GM12878 (cell line): ENCODE results near the gene DENND6A. TPM values are rescaled to one million over a fixed set of nuclear protein-coding genes. Genes with fewer than 3 reads are reported as not detected.
A peak's percentile ranks its signal among the peaks of the same experiment; 100 is the strongest.

ENCODE experiments used
- ATAC-seq: fragments of 200-7000 bp; cut with Tn5 transposase; 3 replicates; pipeline ENCODE4 v1.9.1; 2020; ENCODE audit warnings: mild to moderate bottlenecking, moderate library complexity
- BruUV-seq: library from RNA; stranded (reverse); fragments of 400-500 nt; replicated peaks from 2 replicates; lab custom pipeline; 2021; lab: Mats Ljungman, UMichigan
- CTCF ChIA-PET: fragments of 300-600 bp; sonication (Branson Sonifier 250); formaldehyde crosslinking; extraction: SDS; loops from one replicate; lab custom pipeline; 2021; ENCODE audit warnings: inconsistent platforms; lab: Yijun Ruan, JAX
- POLR2A ChIA-PET: fragments of 350-600 bp; formaldehyde crosslinking; extraction: SDS; loops from one replicate; lab custom pipeline; 2021; ENCODE audit warnings: inconsistent platforms; lab: Charles Lee
- RAD21 ChIA-PET: fragments of 300-600 bp; sonication (Branson Sonifier 250); formaldehyde crosslinking; loops from one replicate; lab custom pipeline; 2023; ENCODE audit warnings: antibody characterized with exemption; ENCODE audit not compliant: unreplicated experiment; lab: Charles Lee
- SMC1A ChIA-PET: fragments of 300-600 bp; sonication (Branson Sonifier 250); formaldehyde crosslinking; loops from one replicate; lab custom pipeline; 2023; ENCODE audit not compliant: unreplicated experiment, uncharacterized antibody; lab: Charles Lee
- DNase-seq: peaks from one replicate; pipeline ENCODE4 v3.0.0-alpha.2; 2011; ENCODE audit warnings: low read depth, low spot score
- FAIRE-seq: peaks from 3 replicates; lab custom pipeline; 2011; peaks lifted over from hg19 to GRCh38; lab: Jason Lieb, UNC
- H2AFZ ChIP-seq: 2 replicates; pipeline ENCODE4 v1.6.0; 2011; ENCODE audit warnings: low read depth, low read length, control low read depth; ENCODE audit not compliant: control insufficient read depth
- H3K27ac ChIP-seq: 2 replicates; pipeline ENCODE4 v1.5.1; 2011; ENCODE audit warnings: control low read depth; ENCODE audit not compliant: control insufficient read depth, insufficient read depth
- H3K27me3 ChIP-seq, 2 experiments: replicated peaks in 1 of 2; 2 replicates each; pipeline versions ENCODE4 v1.6.0 to v1.6.1; 2011; ENCODE audit warnings: low read length in 1 of 2; ENCODE audit not compliant: control insufficient read depth in 2 of 2, insufficient read depth in 2 of 2
- H3K36me3 ChIP-seq, 2 experiments: 2 replicates each; pipeline ENCODE4 v1.5.1; 2011; ENCODE audit warnings: low read length in 1 of 2; ENCODE audit not compliant: control insufficient read depth in 2 of 2, insufficient read depth in 2 of 2
- H3K4me1 ChIP-seq: 2 replicates; pipeline ENCODE4 v1.6.1; 2011; ENCODE audit warnings: mild to moderate bottlenecking, low read length, moderate library complexity, mixed read lengths; ENCODE audit not compliant: control insufficient read depth, insufficient read depth
- H3K4me2 ChIP-seq: 2 replicates; pipeline ENCODE4 v1.6.0; 2011; ENCODE audit warnings: control low read depth; ENCODE audit not compliant: control insufficient read depth, insufficient read depth
- H3K4me3 ChIP-seq: fragments of 200-600 bp; sonication (generic); 2 replicates; pipeline ENCODE4 v1.5.1; 2016
- H3K79me2 ChIP-seq: 2 replicates; pipeline ENCODE4 v1.6.0; 2011; ENCODE audit warnings: low read length; ENCODE audit not compliant: control insufficient read depth, insufficient read depth
- H3K9ac ChIP-seq: 2 replicates; pipeline ENCODE4 v1.8.0; 2011; ENCODE audit warnings: low read length, control low read depth, mixed read lengths; ENCODE audit not compliant: control insufficient read depth, insufficient read depth
- H3K9me3 ChIP-seq: replicated peaks from 3 replicates; pipeline ENCODE4 v1.5.1; 2011; ENCODE audit warnings: mild to moderate bottlenecking, low read length; ENCODE audit not compliant: control insufficient read depth, insufficient read depth
- H4K20me1 ChIP-seq: 2 replicates; pipeline ENCODE4 v1.6.0; 2011; ENCODE audit not compliant: control insufficient read depth, insufficient read depth
- IKZF2 ChIP-seq, 2 experiments: fragments of 450-650 bp; IDR thresholded peaks; 2 replicates each; pipeline ENCODE4 v1.6.1; 2017; ENCODE audit warnings: mild to moderate bottlenecking in 2 of 2, moderate library complexity in 2 of 2
- LARP7 ChIP-seq: fragments of 450-650 bp; IDR thresholded peaks from 2 replicates; pipeline ENCODE4 v1.6.1; 2017; ENCODE audit warnings: mild to moderate bottlenecking
- MTA2 ChIP-seq: fragments of 450-650 bp; IDR thresholded peaks from 2 replicates; pipeline ENCODE4 v1.6.1; 2016; ENCODE audit warnings: low read depth, mild to moderate bottlenecking, moderate library complexity
- NR2C2 ChIP-seq: IDR thresholded peaks from 2 replicates; pipeline ENCODE4 v1.6.1; 2011; ENCODE audit warnings: borderline replicate concordance, low read depth; ENCODE audit not compliant: control insufficient read depth, insufficient read length
- WGBS: methylation state at CpG from one replicate; pipeline ENCODE4 v1.1.6; 2016; ENCODE audit warnings: low lambda C conversion rate; ENCODE audit not compliant: insufficient replicate concordance, insufficient coverage; ENCODE audit errors: missing lambda C conversion rate; 5-methylcytosine and 5-hydroxymethylcytosine counted together
- in situ Hi-C: fragments of 300-500 bp; cut with MboI; formaldehyde crosslinking; loops from 9 replicates; pipeline ENCODE4 v1.14.3; 2018; ENCODE audit warnings: mixed read lengths
- intact Hi-C: fragments of 100-400 bp; cut with micrococcal nuclease; formaldehyde crosslinking; loops from one replicate; pipeline ENCODE4 v1.14.2; 2022; ENCODE audit not compliant: unreplicated experiment
- polyA plus RNA-seq, 11 experiments: library from polyadenylated mRNA; depleted of rRNA in 4 of 11; unstranded in 6 of 11; stranded (reverse) in 5 of 11; fragments of >200 nt; fragmentation: Nextera tagmentation in 4 of 11; fragmentation: Illumina TruSeq in 1 of 11; extraction: Ambion mirVana in 4 of 11; extraction: Trizol in 1 of 11; gene quantifications; 1 replicate in 1 of 11; 2 replicates in 10 of 11; pipeline versions ENCODE4 v1.2.1 to v1.2.3, GENCODE V29; 2011 to 2016; ENCODE audit warnings: inconsistent platforms in 2 of 11, missing spikeins in 2 of 11, low read depth in 1 of 11
- total RNA-seq, 4 experiments: library from RNA; depleted of rRNA in 3 of 4; stranded (reverse); fragments of >200 nt in 3 of 4; fragmentation: Illumina TruSeq in 1 of 4; extraction: Trizol in 1 of 4; gene quantifications; 2 replicates each; pipeline versions ENCODE4 v1.2.1 to v1.2.3, GENCODE V29; 2013 to 2021

DENND6A gene
- total and polyA plus RNA-seq, 10 of the 15 experiments (the other 5 are each of a cell fraction or from before 2014, with no cell fraction given) = 1.8 to 15.3 (median 10.3) TPM

GRCh38 chr3:57604971-57605370, 87.9 kb downstream of the DENND6A start:
- FAIRE-seq (no peak), DNase-seq (no peak), ATAC-seq (no peak)
- BruUV-seq = no TSS peak
- Histone ChIP-seq H3K27ac (no peak overlapping the region), H3K4me2 (no peak overlapping the region), H3K36me3 (no peaks in the 10 kb centered on the region; a peak in 1 of 4 replicates), H4K20me1 (no peaks in the 10 kb centered on the region), H2AFZ (no peak overlapping the region), H3K79me2 (no peaks in the 10 kb centered on the region), H3K9ac (no peak overlapping the region), H3K27me3 (no peaks in the 10 kb centered on the region), H3K4me1 (no peaks in the 10 kb centered on the region), H3K4me3 (no peak overlapping the region), H3K9me3 (no peaks in the 10 kb centered on the region; the same call in 1 of the 3 replicates)
- intact Hi-C loops = no loop called here
- POLR2A ChIA-PET = no interaction called here
- WGBS = 87% methylated on average over 2 of the region's 2 CpGs
- SMC1A ChIA-PET = no interaction called here
- TF ChIP-seq MTA2 (no peak), NR2C2 (no peak)
- RAD21 ChIA-PET = no interaction called here
- CTCF ChIA-PET = no interaction called here
- in situ Hi-C loops = no loop called here

GRCh38 chr3:57600195-57600594, 92.7 kb downstream of the DENND6A start:
- no peaks in the 10 kb centered on the region for H4K20me1 ChIP-seq
- ChIA-PET POLR2A (interaction anchor here (0.6 to 5.0 kb wide), 4 partner anchors 26 to 729 kb away, joined by 3 to 36 read pairs (median 6); partner anchors contain the start of gene PDE12), CTCF (interaction anchor here (0.6 to 1.3 kb wide), 2 partner anchors 226 to 430 kb away, joined by 3 to 5 read pairs; no protein-coding TSS in a partner anchor), RAD21 (interaction anchor here (0.7 to 1.3 kb wide), 2 partner anchors 20 to 43 kb away, joined by 3 read pairs; no protein-coding TSS in a partner anchor), SMC1A (interaction anchor here (0.7 to 1.6 kb wide), 2 partner anchors 140 to 253 kb away, joined by 3 to 4 read pairs; no protein-coding TSS in a partner anchor)
- H3K79me2 ChIP-seq = peaks cover 38% of the 10 kb centered on the region
- 70% methylated on average over 2 of the region's 2 CpGs for WGBS
- no peaks in the 10 kb centered on the region; a peak in 1 of 4 replicates for H3K36me3 ChIP-seq
- no peak overlapping the region for H3K27ac ChIP-seq
- H3K4me3 ChIP-seq = no peak overlapping the region
- intact Hi-C loops = no loop called here
- no peaks in the 10 kb centered on the region; the same call in 2 of the 3 replicates for H3K9me3 ChIP-seq
- no peak overlapping the region for H2AFZ ChIP-seq
- no peak for FAIRE-seq
- in situ Hi-C loops = no loop called here
- no peak overlapping the region for H3K9ac ChIP-seq
- no peak for DNase-seq
- BruUV-seq = no TSS peak
- no peaks in the 10 kb centered on the region for H3K27me3 ChIP-seq
- no peaks in the 10 kb centered on the region for H3K4me1 ChIP-seq
- ATAC-seq = no peak
- TF ChIP-seq IKZF2 (IDR thresholded peaks at IDR 0.05) = 0 out of 4 replicates have a peak, but pooled peaks of 1 of the 2 experiments have one; percentile 12
- TF ChIP-seq LARP7 = no peak
- no peak overlapping the region for H3K4me2 ChIP-seq
